Subcutaneous adipose tissue (tissue), 4 donors: Measurements from ENCODE around the gene PICALM. TPM values are rescaled to one million over a fixed set of nuclear protein-coding genes. Genes with fewer than 3 reads are reported as not detected.

Experiments
- total RNA-seq, 4 donors: library from RNA; depleted of rRNA; stranded (reverse); fragments of >200 nt; gene quantifications; one replicate each; pipeline ENCODE4 v1.1.0, GENCODE V29; 2016
- TF ChIP-seq, protein P1 (sequence below): fragments of 450-650 bp; IDR thresholded peaks from one replicate; pipeline ENCODE4 v1.5.1; 2016; ENCODE audit warnings: low read depth, mild to moderate bottlenecking, control low read depth, antibody characterized with exemption, moderate library complexity

Gene PICALM
- total RNA-seq, 4 donors from 2014 or later = 345 to 758 (median 413) TPM

DNA sequence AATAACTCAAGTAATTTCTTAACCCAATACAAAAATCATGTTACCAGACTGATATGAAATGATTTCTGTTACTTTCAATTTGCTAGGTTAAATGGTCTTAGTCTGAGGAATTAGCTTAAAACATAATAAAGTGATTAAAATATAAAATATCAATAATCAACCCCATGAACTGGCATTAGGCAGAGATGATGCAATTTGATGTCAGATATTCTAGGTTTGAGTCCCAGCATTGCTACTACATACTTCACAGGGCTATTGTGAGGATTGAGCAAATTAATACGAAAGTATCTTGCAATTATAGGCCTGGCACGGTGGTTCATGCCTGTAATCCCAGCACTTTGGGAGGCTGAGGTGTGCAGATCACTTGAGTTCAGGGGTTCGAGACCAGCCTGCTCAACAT, 66.5 kb downstream of the PICALM start:
- TF ChIP-seq, protein P1, sequence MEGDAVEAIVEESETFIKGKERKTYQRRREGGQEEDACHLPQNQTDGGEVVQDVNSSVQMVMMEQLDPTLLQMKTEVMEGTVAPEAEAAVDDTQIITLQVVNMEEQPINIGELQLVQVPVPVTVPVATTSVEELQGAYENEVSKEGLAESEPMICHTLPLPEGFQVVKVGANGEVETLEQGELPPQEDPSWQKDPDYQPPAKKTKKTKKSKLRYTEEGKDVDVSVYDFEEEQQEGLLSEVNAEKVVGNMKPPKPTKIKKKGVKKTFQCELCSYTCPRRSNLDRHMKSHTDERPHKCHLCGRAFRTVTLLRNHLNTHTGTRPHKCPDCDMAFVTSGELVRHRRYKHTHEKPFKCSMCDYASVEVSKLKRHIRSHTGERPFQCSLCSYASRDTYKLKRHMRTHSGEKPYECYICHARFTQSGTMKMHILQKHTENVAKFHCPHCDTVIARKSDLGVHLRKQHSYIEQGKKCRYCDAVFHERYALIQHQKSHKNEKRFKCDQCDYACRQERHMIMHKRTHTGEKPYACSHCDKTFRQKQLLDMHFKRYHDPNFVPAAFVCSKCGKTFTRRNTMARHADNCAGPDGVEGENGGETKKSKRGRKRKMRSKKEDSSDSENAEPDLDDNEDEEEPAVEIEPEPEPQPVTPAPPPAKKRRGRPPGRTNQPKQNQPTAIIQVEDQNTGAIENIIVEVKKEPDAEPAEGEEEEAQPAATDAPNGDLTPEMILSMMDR = no peak

DNA sequence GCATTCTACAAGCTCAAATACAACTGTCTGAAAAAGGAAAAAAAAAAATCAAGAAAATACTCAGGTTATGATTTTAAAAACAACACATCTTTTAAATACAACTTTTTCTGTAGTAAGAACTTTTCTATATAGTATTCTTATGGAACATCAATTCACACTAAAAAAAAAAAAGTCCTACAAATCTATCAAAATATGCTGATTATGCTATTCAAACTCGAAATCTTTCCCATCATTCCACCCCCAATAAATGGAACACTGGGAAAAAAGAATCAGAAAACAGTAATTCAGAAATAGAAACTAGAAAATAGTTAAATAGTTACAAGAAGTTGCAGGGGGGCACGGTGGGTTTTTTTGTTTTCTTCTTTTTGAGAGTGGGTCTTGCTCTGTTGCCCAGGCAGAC, 77.4 kb downstream of the PICALM start:
- TF ChIP-seq, protein P1 = no peak

DNA sequence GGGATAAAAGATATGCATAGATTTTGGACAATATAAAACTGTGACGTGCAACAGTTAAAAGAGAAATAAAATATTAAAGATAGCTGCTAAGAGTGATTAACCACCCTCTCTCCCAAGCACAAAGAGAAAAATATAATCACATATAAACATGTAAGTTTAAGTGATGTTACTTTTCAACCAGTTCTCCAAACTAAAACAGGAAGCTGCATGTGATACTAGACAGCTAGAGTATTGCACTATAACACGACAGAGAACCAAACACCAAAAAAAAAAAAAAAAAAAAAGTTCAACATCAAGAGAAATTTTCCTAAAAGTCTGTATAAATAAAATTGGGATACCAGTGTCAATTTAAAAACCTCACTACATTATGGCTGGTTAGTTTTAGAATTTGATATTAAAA, 79.1 kb downstream of the PICALM start:
- TF ChIP-seq, protein P1 = no peak

DNA sequence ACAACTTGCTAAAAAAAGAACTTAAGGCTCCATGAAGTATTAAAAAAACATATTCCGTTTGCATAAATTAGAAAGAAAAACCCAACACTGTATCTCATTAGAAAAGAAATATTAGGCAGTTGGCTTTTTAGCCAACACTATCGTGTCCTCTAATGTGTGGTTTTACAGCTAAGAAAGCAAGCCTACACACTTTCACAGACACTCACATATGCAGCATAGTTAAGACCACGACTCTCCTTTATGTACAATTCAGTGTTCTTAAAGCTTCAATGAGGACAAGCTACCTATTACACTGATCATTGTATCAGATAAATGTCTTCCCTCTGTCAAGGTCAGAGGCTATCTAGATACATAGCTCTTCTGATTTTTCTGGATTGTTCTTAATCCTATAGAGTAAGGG, 80.1 kb downstream of the PICALM start:
- TF ChIP-seq, protein P1 = no peak

DNA sequence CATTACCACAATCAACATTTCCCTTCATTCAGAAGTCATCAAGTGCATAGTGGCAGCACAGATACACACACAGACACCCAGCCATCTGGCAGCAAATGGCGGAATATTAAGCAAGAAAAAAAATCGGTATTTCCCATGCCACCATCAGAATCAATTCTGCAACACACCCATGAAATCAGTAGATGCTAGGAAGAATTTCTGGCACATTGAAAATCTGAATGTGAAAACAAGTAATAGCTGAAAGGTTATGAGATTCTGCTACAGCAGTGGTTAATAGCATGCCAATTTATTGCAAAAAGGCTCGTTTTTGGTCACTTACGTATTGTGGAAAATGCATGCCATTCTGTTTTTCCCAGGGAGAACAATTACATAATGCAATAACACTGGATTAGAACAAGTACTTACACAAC, 91.1 kb downstream of the PICALM start:
- TF ChIP-seq, protein P1 = no peak

DNA sequence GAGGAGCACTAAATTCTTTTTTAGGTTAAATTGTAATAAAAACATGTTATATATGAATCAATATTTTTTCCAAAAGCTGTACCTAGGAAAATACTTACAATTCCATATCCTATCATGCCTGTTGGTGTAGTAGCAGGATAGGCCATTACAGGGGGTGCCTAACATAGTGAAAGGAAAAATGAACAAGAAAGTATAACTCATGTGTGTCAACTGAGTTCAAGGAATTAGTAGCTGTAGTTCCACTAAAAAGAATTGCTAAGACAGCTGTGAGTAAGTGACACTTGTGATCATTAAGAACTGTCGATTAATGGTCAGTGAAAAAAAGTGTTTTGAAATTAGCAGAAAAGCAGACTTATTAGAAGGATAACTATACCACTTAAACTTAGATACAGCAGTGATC, 92.4 kb downstream of the PICALM start:
- TF ChIP-seq, protein P1 = no peak

DNA sequence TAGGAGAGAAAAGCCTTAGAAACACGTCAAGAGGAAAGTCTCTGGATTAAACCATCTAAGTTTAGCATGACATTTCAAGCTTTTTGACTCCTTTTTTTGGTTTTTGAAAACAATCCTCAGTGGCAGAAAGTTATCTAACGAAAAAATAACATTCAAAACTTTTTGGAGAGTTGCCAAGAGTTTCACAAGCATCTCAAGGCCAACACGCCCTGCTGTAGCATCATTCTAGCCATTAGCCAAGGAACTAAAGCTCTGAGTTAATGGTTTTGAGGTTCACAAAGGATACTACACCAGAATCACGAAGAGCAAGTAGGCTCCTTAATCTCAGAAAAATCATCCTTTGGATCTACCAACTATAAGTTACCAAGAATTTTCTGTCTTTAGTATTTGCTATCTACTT, 94.8 kb downstream of the PICALM start:
- TF ChIP-seq, protein P1 = no peak

DNA sequence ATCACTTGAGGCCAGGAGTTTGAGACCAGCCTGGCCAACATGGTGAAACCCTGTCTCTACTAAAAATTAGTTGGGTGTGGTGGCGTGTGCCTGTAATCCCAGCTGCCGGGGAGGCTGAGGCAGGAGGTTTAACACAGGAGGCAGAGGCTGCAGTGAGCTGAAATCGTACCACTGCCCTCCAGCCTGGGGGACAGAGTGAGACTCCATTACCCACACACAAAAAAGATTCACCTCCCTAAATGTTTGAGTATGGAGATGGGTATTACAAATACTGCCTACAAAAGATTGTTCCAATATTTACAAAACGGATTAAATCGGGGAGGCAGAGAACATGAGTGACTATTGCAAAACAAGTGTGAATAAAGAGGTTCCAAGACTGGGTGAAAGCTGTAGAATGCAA, 98.3 kb downstream of the PICALM start:
- TF ChIP-seq, protein P1 = no peak
